Erythroblast (primary cell): ENCODE results near the gene ENDOD1.

ENCODE experiments used
- DNase-seq, 2 experiments: peaks; one replicate each; lab custom pipeline; 2025; lab: John Stamatoyannopoulos, UW
- GATA1 ChIP-seq: IDR thresholded peaks from 2 replicates; pipeline ENCODE4 v1.6.1; 2011; ENCODE audit warnings: low read depth, mild to moderate bottlenecking, control low read depth, low read length, moderate library complexity
- POLR2A ChIP-seq: IDR thresholded peaks from 2 replicates; pipeline ENCODE4 v1.6.1; 2011; ENCODE audit warnings: mild to moderate bottlenecking, low read length

The ENDOD1 gene

DNA sequence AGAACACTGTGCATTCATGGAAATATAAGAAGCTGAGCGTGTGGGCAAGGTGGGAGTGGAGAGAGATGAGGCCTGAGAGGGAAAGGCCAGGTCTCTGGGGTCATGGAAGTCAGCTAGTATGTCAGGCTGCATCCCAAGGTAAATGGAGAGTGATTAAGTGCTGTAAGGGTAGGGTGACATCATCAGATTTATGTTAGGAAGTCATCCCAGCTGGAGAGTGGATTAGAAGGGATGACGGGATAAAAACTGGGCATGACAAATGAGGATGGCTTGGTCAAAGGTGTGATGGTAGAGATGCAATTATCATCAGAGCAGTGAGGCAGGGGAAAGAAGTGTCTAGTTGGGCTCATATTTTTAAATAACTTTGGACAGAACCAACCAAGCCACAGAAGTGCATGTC is 3.5 kb upstream of the ENDOD1 start:
- no peak for TF ChIP-seq POLR2A
- no peak for TF ChIP-seq GATA1
- no peak for DNase-seq

DNA sequence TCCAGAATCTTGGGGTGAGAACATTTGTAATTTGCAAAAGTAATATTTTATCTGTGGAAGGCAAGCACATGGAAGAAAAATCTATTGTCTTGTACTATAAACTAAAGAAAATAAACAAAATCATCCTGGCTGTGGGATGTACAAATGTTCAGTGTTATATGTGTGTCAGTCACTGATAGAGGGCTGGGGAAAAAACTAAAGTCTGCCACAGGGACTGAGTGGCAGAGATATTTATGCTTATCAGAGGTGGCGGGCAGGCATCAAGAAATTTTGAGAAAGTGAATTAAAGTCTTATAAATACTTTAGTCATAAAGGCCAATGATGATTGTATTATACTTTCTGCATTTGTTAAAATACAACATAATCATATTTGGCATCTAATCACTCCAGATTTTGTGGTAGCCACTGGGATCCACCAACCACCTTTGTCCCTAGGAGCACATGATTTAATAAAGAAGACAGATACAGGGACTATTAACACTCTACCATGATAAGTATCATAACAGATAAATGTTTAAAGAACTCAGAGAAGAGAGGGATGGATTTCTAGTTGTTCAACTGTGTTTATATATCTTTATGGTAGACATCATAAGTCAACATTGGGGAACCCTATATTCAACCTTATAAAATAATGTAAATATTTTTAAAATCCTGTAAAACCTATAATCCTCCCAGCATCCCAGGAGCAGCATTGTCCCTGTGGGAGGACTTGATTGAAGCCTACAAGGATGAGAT is 2.6 kb upstream of the ENDOD1 start:
- TF ChIP-seq POLR2A (no peak), GATA1 (no peak)

GRCh38 chr11:95088946-95089619 is 563 bp upstream of the ENDOD1 start:
- TF ChIP-seq POLR2A: no peak
- no peak for TF ChIP-seq GATA1
- no peak for DNase-seq

More for the DNA sequence above, 2.6 kb upstream of the ENDOD1 start:
- peak; percentile 47 to 60 for DNase-seq

DNA sequence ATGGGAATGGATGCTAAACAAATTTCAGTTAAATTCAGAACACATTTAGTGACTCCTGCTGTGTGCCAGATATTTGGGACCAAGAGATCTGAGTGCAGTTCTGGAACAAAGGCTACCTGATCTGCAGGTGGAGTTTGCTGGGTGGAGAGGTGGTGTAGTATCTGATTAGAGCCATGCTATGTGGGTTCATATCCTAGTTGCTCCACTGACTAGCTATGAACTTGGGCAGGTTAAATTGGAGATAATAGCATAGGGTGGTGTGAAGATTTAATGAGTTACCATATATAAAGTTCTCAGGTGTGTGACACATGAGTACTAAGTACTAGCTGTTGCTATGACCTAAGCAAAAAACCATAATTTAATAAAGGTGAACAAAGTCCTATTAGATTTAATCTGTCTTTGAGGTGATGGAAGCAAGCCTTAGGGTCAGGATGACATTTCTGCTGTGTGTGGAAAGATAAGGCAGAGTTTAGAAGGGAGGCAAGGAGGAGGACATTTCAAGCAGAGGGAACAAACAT is 2.1 kb downstream of the ENDOD1 start:
- no peak for DNase-seq
- TF ChIP-seq POLR2A: no peak
- TF ChIP-seq GATA1: no peak

GRCh38 chr11:95092549-95093324 is 3.1 kb downstream of the ENDOD1 start:
- DNase-seq: peak; percentile 52 to 67
- TF ChIP-seq POLR2A (no peak), GATA1 (no peak)

- no peak for TF ChIP-seq GATA1
- no peak for TF ChIP-seq POLR2A
- DNase-seq: no peak
Measured at GRCh38 chr11:95093548-95093947, 3.9 kb downstream of the ENDOD1 start.

- no peak for DNase-seq
- TF ChIP-seq POLR2A (no peak), GATA1 (no peak)
Measured at GRCh38 chr11:95095858-95096587, 6.4 kb downstream of the ENDOD1 start.

- no peak for DNase-seq
- TF ChIP-seq GATA1: no peak
- no peak for TF ChIP-seq POLR2A
Measured at GRCh38 chr11:95097209-95097608, 7.6 kb downstream of the ENDOD1 start.

GRCh38 chr11:95098826-95099225 is 9.2 kb downstream of the ENDOD1 start:
- DNase-seq: no peak

GRCh38 chr11:95100191-95100648 is 10.6 kb downstream of the ENDOD1 start:
- TF ChIP-seq GATA1: no peak
- TF ChIP-seq POLR2A: no peak
- peak; percentile 62 to 87 for DNase-seq

More at GRCh38 chr11:95098826-95099225, 9.2 kb downstream of the ENDOD1 start:
- TF ChIP-seq POLR2A (no peak), GATA1 (no peak)

DNA sequence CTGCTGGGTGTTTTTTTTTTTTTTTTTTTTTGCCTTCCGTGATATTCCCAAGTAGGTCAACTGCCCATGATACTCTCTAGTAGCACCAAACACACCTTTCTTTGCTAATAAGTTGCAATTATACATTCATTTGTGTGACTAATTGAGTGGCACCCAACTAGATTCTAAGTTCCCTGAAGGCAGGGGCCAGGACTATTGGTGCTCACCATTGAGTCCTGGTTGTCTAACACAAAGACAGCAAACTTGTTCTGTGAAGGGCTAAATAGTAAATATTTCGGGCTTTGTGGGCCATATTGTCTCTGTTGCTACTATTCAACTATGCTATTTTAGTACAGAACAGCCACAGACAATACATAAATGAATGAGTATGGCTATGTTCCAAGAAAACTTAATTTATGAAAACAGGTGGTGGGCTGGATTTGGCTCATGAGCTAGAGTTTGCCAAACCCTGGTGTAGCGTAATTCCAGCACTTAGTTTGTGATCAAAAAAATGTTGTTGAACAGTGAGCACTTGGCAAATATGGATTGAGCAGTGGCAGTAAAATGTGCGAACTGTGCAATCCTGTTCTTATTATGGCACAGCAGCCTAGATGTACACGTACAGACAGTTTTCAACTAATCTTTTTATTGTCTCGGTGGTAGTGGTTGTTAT is 11.3 kb downstream of the ENDOD1 start:
- TF ChIP-seq GATA1 (no peak), POLR2A (no peak)
- no peak for DNase-seq

DNA sequence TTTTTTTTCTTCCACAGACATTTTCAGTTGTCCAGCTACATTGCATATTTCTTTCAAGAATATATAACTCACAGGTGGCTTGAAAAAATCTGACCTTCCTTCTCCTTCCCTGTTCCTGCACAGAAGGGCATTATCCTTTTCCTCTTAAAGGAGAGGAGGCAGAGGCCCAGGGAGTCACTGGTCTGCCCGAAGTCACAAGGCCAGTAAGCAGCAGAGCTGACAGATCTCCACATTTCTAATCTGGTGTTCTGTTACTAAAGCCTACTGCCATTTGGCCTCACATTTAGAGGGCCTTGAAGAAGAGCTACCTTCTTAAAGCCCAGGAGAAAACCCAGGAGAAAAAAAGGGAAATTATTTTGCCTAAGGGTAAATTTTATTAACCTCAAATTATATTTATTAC is 12.3 kb downstream of the ENDOD1 start:
- TF ChIP-seq POLR2A (no peak), GATA1 (no peak)
- no peak for DNase-seq
